Lung microvascular endothelial cell (primary cell): ENCODE measurements around the gene CMIP. TPM values are rescaled to one million over a fixed set of nuclear protein-coding genes. Genes with fewer than 3 reads are reported as not detected.

Source experiments
- DNase-seq, 2 donors: peaks; one replicate each; pipeline versions ENCODE4 v3.0.0 to v3.0.0-alpha.2; 2010; ENCODE audit warnings: low read depth in 2 of 2
- total RNA-seq: library from RNA; depleted of rRNA; stranded (reverse); fragments of >200 nt; gene quantifications from 2 replicates; pipeline ENCODE4 v1.2.1, GENCODE V29; 2014

CMIP gene
- total RNA-seq, 1 donor from 2014 or later: 10.3 TPM

GRCh38 chr16:81477697-81478693 is 33.4 kb downstream of the CMIP start:
- DNase-seq: no peak

- DNase-seq: peak in 1 of 2 donors; percentile 85
Measured at GRCh38 chr16:81478876-81479511, 34.4 kb downstream of the CMIP start.

- DNase-seq: no peak
Measured at GRCh38 chr16:81480606-81481206, 36.1 kb downstream of the CMIP start.

GRCh38 chr16:81481207-81481821 is 36.7 kb downstream of the CMIP start:
- peak in 1 of 2 donors; percentile 23 for DNase-seq

- DNase-seq: peak in 1 of 2 donors; percentile 18
Measured at GRCh38 chr16:81482329-81483063, 37.9 kb downstream of the CMIP start.

GRCh38 chr16:81483064-81483969 is 38.7 kb downstream of the CMIP start:
- peak in 1 of 2 donors; percentile 33 for DNase-seq

GRCh38 chr16:81483970-81484595 is 39.5 kb downstream of the CMIP start:
- no peak for DNase-seq

GRCh38 chr16:81484908-81485624 is 40.5 kb downstream of the CMIP start:
- DNase-seq: no peak

- peak; percentile 44 to 75 for DNase-seq
Measured at GRCh38 chr16:81485824-81486539, 41.4 kb downstream of the CMIP start.

- DNase-seq: no peak
Measured at GRCh38 chr16:81486540-81487061, 42.0 kb downstream of the CMIP start.

GRCh38 chr16:81487301-81487720 is 42.7 kb downstream of the CMIP start:
- no peak for DNase-seq

GRCh38 chr16:81488687-81489411 is 44.2 kb downstream of the CMIP start:
- DNase-seq: no peak

GRCh38 chr16:81489547-81490267 is 45.1 kb downstream of the CMIP start:
- DNase-seq: no peak

GRCh38 chr16:81491541-81492188 is 47.1 kb downstream of the CMIP start:
- DNase-seq: peak in 1 of 2 donors; percentile 88

- peak; percentile 34 to 48 for DNase-seq
Measured at GRCh38 chr16:81492311-81492761, 47.7 kb downstream of the CMIP start.
